WTC11 (cell line): Measurements from ENCODE around the gene GLB1L3. TPM values are rescaled to one million over a fixed set of nuclear protein-coding genes. Genes with fewer than 3 reads are reported as not detected.
A peak's percentile ranks its signal among the peaks of the same experiment; 100 is the strongest.

Experiments
- ATAC-seq: fragments of 200-7000 bp; cut with Tn5 transposase; 2 replicates; pipeline ENCODE4 v1.10.0; 2021; ENCODE audit warnings: mild to moderate bottlenecking, moderate library complexity
- CTCF ChIA-PET: fragments of 300-600 bp; sonication (Branson Sonifier 250); formaldehyde crosslinking; loops from one replicate; lab custom pipeline; 2021; ENCODE audit warnings: antibody characterized with exemption; lab: Charles Lee
- POLR2A ChIA-PET: fragments of 350-600 bp; sonication (Branson Sonifier 250); formaldehyde crosslinking; loops from one replicate; lab custom pipeline; 2021; ENCODE audit warnings: antibody characterized with exemption; lab: Charles Lee
- DNase-seq: peaks from one replicate; pipeline ENCODE4 v3.0.0; 2021; ENCODE audit warnings: low spot score
- H3K27ac Mint-ChIP-seq: 2 replicates; pipeline ENCODE4 v1.8.0; 2021; ENCODE audit warnings: mixed read lengths
- H3K27me3 Mint-ChIP-seq: 2 replicates; pipeline ENCODE4 v1.8.0; 2021; ENCODE audit warnings: low read depth, mild to moderate bottlenecking, moderate library complexity, mixed read lengths
- H3K36me3 Mint-ChIP-seq: 2 replicates; pipeline ENCODE4 v1.8.0; 2021; ENCODE audit warnings: mixed read lengths
- H3K4me1 Mint-ChIP-seq: 2 replicates; pipeline ENCODE4 v1.8.0; 2022; ENCODE audit warnings: mixed read lengths
- H3K4me3 Mint-ChIP-seq: 2 replicates; pipeline ENCODE4 v1.8.0; 2021; ENCODE audit warnings: mild to moderate bottlenecking, moderate library complexity, mixed read lengths
- H3K9me3 Mint-ChIP-seq: 2 replicates; pipeline ENCODE4 v1.8.0; 2021; ENCODE audit warnings: mixed read lengths
- ATF3 ChIP-seq: sonication (generic); formaldehyde crosslinking; conservative IDR thresholded peaks from 2 replicates; pipeline ENCODE4 v1.8.1; 2022; ENCODE audit warnings: mild to moderate bottlenecking, missing genetic modification reagents
- CTCF ChIP-seq: fragments of 200-600 bp; IDR thresholded peaks from 2 replicates; pipeline ENCODE4 v1.8.0; 2022; ENCODE audit warnings: antibody characterized with exemption
- ELF4 ChIP-seq: sonication (generic); formaldehyde crosslinking; IDR thresholded peaks from 2 replicates; pipeline ENCODE4 v1.8.1; 2022; ENCODE audit warnings: low read depth, mild to moderate bottlenecking, moderate library complexity, missing genetic modification reagents
- FOXP4 ChIP-seq: sonication (generic); formaldehyde crosslinking; IDR thresholded peaks from 2 replicates; pipeline ENCODE4 v1.8.0; 2022; ENCODE audit warnings: mild to moderate bottlenecking, missing genetic modification reagents
- GTF2I ChIP-seq: fragments of 250-450 bp; sonication (Bioruptor Pico); conservative IDR thresholded peaks from 2 replicates; pipeline ENCODE4 v1.4.0; 2021; ENCODE audit warnings: mild to moderate bottlenecking
- HMGXB4 ChIP-seq: sonication (generic); formaldehyde crosslinking; IDR thresholded peaks from 2 replicates; pipeline ENCODE4 v1.8.1; 2023; ENCODE audit warnings: mild to moderate bottlenecking, moderate library complexity, missing genetic modification reagents
- IRF2 ChIP-seq: sonication (generic); formaldehyde crosslinking; IDR thresholded peaks from 2 replicates; pipeline ENCODE4 v1.8.0; 2022; ENCODE audit warnings: low read depth, missing genetic modification reagents, borderline replicate concordance
- JAZF1 ChIP-seq: fragments of 250-450 bp; sonication (Bioruptor Pico); IDR thresholded peaks from 2 replicates; pipeline ENCODE4 v1.9.0; 2021; ENCODE audit warnings: moderate library complexity, mild to moderate bottlenecking, inconsistent platforms
- KAT7 ChIP-seq: sonication (generic); formaldehyde crosslinking; IDR thresholded peaks from 2 replicates; pipeline ENCODE4 v1.8.1; 2023; ENCODE audit warnings: missing genetic modification reagents, mild to moderate bottlenecking, borderline replicate concordance
- NFE2L1 ChIP-seq: sonication (generic); formaldehyde crosslinking; IDR thresholded peaks from 2 replicates; pipeline ENCODE4 v1.8.1; 2023; ENCODE audit warnings: missing genetic modification reagents
- NR3C1 ChIP-seq: sonication (generic); formaldehyde crosslinking; conservative IDR thresholded peaks from 2 replicates; pipeline ENCODE4 v1.8.1; 2023; ENCODE audit warnings: low read depth, mild to moderate bottlenecking, missing genetic modification reagents
- SOX15 ChIP-seq: fragments of 250-450 bp; sonication (Bioruptor Pico); IDR thresholded peaks from 2 replicates; pipeline ENCODE4 v1.9.0; 2021; ENCODE audit warnings: mild to moderate bottlenecking
- ZBTB43 ChIP-seq: sonication (generic); formaldehyde crosslinking; IDR thresholded peaks from 2 replicates; pipeline ENCODE4 v1.8.1; 2023; ENCODE audit warnings: mild to moderate bottlenecking, missing genetic modification reagents
- ZNF121 ChIP-seq: sonication (generic); formaldehyde crosslinking; IDR thresholded peaks from 2 replicates; pipeline ENCODE4 v1.8.0; 2023; ENCODE audit warnings: missing genetic modification reagents
- ZNF232 ChIP-seq: sonication (generic); formaldehyde crosslinking; IDR thresholded peaks from 2 replicates; pipeline ENCODE4 v1.8.0; 2022; ENCODE audit warnings: mild to moderate bottlenecking, missing genetic modification reagents
- ZNF396 ChIP-seq: fragments of 250-450 bp; sonication (Bioruptor Pico); IDR thresholded peaks from 2 replicates; pipeline ENCODE4 v1.8.0; 2021; ENCODE audit warnings: mild to moderate bottlenecking, moderate library complexity, borderline replicate concordance
- total RNA-seq: library from RNA; stranded (reverse); gene quantifications from 3 replicates; pipeline ENCODE4 v1.2.3, GENCODE V29; 2021

The GLB1L3 gene
- total RNA-seq, 1 experiment from 2014 or later = 50.2 TPM

GRCh38 chr11:134267966-134268365, 8.2 kb upstream of the GLB1L3 start:
- Mint-ChIP-seq H3K4me3 (no peak overlapping the region), H3K9me3 (no peaks in the 10 kb centered on the region), H3K36me3 (peaks cover 18% of the 10 kb centered on the region), H3K27ac (peak overlapping the region; percentile 69), H3K4me1 (peaks cover 78% of the 10 kb centered on the region), H3K27me3 (no peaks in the 10 kb centered on the region)
- no peak for DNase-seq
- POLR2A ChIA-PET = interaction anchor here (1.2 kb wide), 1 partner anchor 14 kb away, joined by 3 read pairs; the partner anchor contains the start of genes ACAD8 and THYN1
- no peak for TF ChIP-seq ZNF396 (CRISPR knock-in tag)
- TF ChIP-seq IRF2 (CRISPR knock-in tag) = no peak
- TF ChIP-seq ZBTB43 = no peak
- TF ChIP-seq SOX15 (CRISPR knock-in tag) = no peak
- no peak for TF ChIP-seq NFE2L1 (CRISPR knock-in tag)
- no peak for TF ChIP-seq JAZF1 (CRISPR knock-in tag)
- CTCF ChIA-PET = interaction anchor here (0.6 to 1.5 kb wide), 2 partner anchors 10 to 14 kb away, joined by 3 read pairs; partner anchors contain the start of gene ACAD8
- no peak for ATAC-seq

- CTCF ChIA-PET = interaction anchor here (0.9 to 1.6 kb wide), 3 partner anchors 9 to 72 kb away, joined by 3 to 12 read pairs (median 4); no protein-coding TSS in a partner anchor
- Mint-ChIP-seq H3K4me3 (no peak overlapping the region), H3K4me1 (peaks cover 89% of the 10 kb centered on the region), H3K9me3 (no peaks in the 10 kb centered on the region), H3K27me3 (no peaks in the 10 kb centered on the region), H3K36me3 (peaks cover 8% of the 10 kb centered on the region; the same call in 1 of the 2 replicates), H3K27ac (0 out of 2 replicates have a peak overlapping the region, but pooled peaks have one; percentile 4)
- ATAC-seq = peak; percentile 4; the same call in 1 of the 2 replicates
- TF ChIP-seq GTF2I (CRISPR knock-in tag) = no peak
- no peak for TF ChIP-seq ZNF232
- peak; percentile 34; the same call in 1 of the 2 replicates for TF ChIP-seq CTCF
- DNase-seq = no peak
- POLR2A ChIA-PET = no interaction called here
These were observed 5.9 kb upstream of the GLB1L3 start for GRCh38 chr11:134270250-134270714.

GRCh38 chr11:134271978-134272377, 4.2 kb upstream of the GLB1L3 start:
- H3K4me1 Mint-ChIP-seq = peaks cover 72% of the 10 kb centered on the region
- ATAC-seq (no peak), DNase-seq (no peak)
- CTCF ChIA-PET = interaction anchor here (1.3 to 3.6 kb wide), 4 partner anchors 9 to 88 kb away, joined by 4 to 46 read pairs (median 4); partner anchors contain the start of genes ACAD8, THYN1 and VPS26B
- peak; percentile 85; the same call in 1 of the 2 replicates for TF ChIP-seq ZNF121
- TF ChIP-seq ATF3 (CRISPR knock-in tag) = no peak
- TF ChIP-seq, all 79 proteins: peak for 1
- POLR2A ChIA-PET = no interaction called here
- peak overlapping the region; percentile 99 for H3K27ac Mint-ChIP-seq
- peak overlapping the region; percentile 98 for H3K4me3 Mint-ChIP-seq
- H3K27me3 Mint-ChIP-seq = no peaks in the 10 kb centered on the region
- peaks cover 7% of the 10 kb centered on the region; the same call in 1 of the 2 replicates for H3K36me3 Mint-ChIP-seq
- H3K9me3 Mint-ChIP-seq = no peaks in the 10 kb centered on the region

GRCh38 chr11:134272381-134273316, 3.5 kb upstream of the GLB1L3 start:
- CTCF ChIA-PET = interaction anchor here (1.3 to 3.6 kb wide), 5 partner anchors 10 to 87 kb away, joined by 4 to 46 read pairs (median 4); partner anchors contain the start of genes ACAD8, GLB1L2, THYN1 and VPS26B
- no peaks in the 10 kb centered on the region for H3K27me3 Mint-ChIP-seq
- H3K9me3 Mint-ChIP-seq = no peaks in the 10 kb centered on the region
- peak overlapping the region; percentile 99 for H3K27ac Mint-ChIP-seq
- H3K36me3 Mint-ChIP-seq = peaks cover 7% of the 10 kb centered on the region; the same call in 1 of the 2 replicates
- POLR2A ChIA-PET = interaction anchor here (1.3 kb wide), 1 partner anchor 9 kb away, joined by 3 read pairs; no protein-coding TSS in a partner anchor
- ATAC-seq (peak; percentile 55), DNase-seq (peak; percentile 77)
- peak overlapping the region; percentile 98 for H3K4me3 Mint-ChIP-seq
- H3K4me1 Mint-ChIP-seq = peaks cover 68% of the 10 kb centered on the region
- TF ChIP-seq GTF2I (CRISPR knock-in tag) = no peak
- TF ChIP-seq ELF4 = no peak
- peak; percentile 79; the same call in 1 of the 2 replicates for TF ChIP-seq KAT7 (CRISPR knock-in tag)
- peak; percentile 71; the same call in 1 of the 2 replicates for TF ChIP-seq FOXP4 (CRISPR knock-in tag)
- TF ChIP-seq HMGXB4 = no peak
- TF ChIP-seq NR3C1 (CRISPR knock-in tag) = no peak
